Panc1 (cell line): Measurements from ENCODE around the gene RBM44.

Experiments used
- CTCF ChIP-seq: fragments of 450-650 bp; IDR thresholded peaks from 2 replicates; pipeline ENCODE4 v1.5.1; 2017; ENCODE audit warnings: mild to moderate bottlenecking
- TCF7L2 ChIP-seq: IDR thresholded peaks from 2 replicates; pipeline ENCODE4 v1.6.1; 2011; ENCODE audit warnings: mild to moderate bottlenecking, low read depth, low read length, inconsistent platforms

GRCh38 chr2:237806334-237806733 lies 7.8 kb downstream of the RBM44 start:
- TF ChIP-seq CTCF (no peak), TCF7L2 (no peak)
